Fibroblast of lung (primary cell): ENCODE data around the gene CEP295NL. TPM values are rescaled to one million over a fixed set of nuclear protein-coding genes. Genes with fewer than 3 reads are reported as not detected.

Experiments used
- DNase-seq, 2 donors: peaks; one replicate each; pipeline versions ENCODE4 v3.0.0 to v3.0.0-alpha.2; 2010; ENCODE audit warnings: low read depth in 2 of 2
- H2AFZ ChIP-seq: 2 replicates; pipeline ENCODE4 v1.5.1; 2012; ENCODE audit warnings: low read length, control low read depth, inconsistent platforms
- H3K27ac ChIP-seq: 2 replicates; pipeline ENCODE4 v1.5.1; 2011; ENCODE audit warnings: low read length, control low read depth; ENCODE audit not compliant: insufficient read depth
- H3K27me3 ChIP-seq: 2 replicates; pipeline ENCODE4 v1.5.1; 2011; ENCODE audit warnings: mild to moderate bottlenecking, low read length; ENCODE audit not compliant: control insufficient read depth, insufficient read depth
- H3K36me3 ChIP-seq: 2 replicates; pipeline ENCODE4 v1.5.1; 2011; ENCODE audit warnings: low read length; ENCODE audit not compliant: control insufficient read depth, insufficient read depth
- H3K4me1 ChIP-seq: 2 replicates; pipeline ENCODE4 v1.5.1; 2011; ENCODE audit warnings: low read length; ENCODE audit not compliant: control insufficient read depth, insufficient read depth; ENCODE audit errors: extremely low read depth
- H3K4me2 ChIP-seq: 2 replicates; pipeline ENCODE4 v1.5.1; 2011; ENCODE audit warnings: low read length, control low read depth; ENCODE audit not compliant: insufficient read depth; ENCODE audit errors: extremely low read depth
- H3K4me3 ChIP-seq, 4 experiments: fragments of 200-600 bp in 1 of 4; sonication (generic) in 1 of 4; replicated peaks in 1 of 4; 2 replicates each; pipeline ENCODE4 v1.5.1; 2011 to 2016; ENCODE audit warnings: low read length in 4 of 4, low read depth in 3 of 4, mild to moderate bottlenecking in 3 of 4, control low read depth in 2 of 4, inconsistent platforms in 1 of 4, mixed read lengths in 1 of 4; ENCODE audit not compliant: insufficient read depth in 1 of 4; ENCODE audit errors: control extremely low read depth in 1 of 4
- H3K79me2 ChIP-seq: 2 replicates; pipeline ENCODE4 v1.5.1; 2012; ENCODE audit warnings: mild to moderate bottlenecking, low read length, inconsistent platforms; ENCODE audit not compliant: control insufficient read depth, insufficient read depth
- H3K9ac ChIP-seq: 2 replicates; pipeline ENCODE4 v1.5.1; 2011; ENCODE audit warnings: mild to moderate bottlenecking, low read length, control low read depth; ENCODE audit not compliant: insufficient read depth
- H3K9me3 ChIP-seq: 2 replicates; pipeline ENCODE4 v1.5.1; 2012; ENCODE audit warnings: low read depth, low read length; ENCODE audit not compliant: control insufficient read depth, insufficient read depth
- H4K20me1 ChIP-seq: 2 replicates; pipeline ENCODE4 v1.5.1; 2011; ENCODE audit warnings: low read length; ENCODE audit not compliant: control insufficient read depth, insufficient read depth; ENCODE audit errors: extremely low read depth
- CTCF ChIP-seq, 2 donors: IDR thresholded peaks in 1 of 2; conservative IDR thresholded peaks in 1 of 2; 1 replicate in 1 of 2; 2 replicates in 1 of 2; pipeline ENCODE4 v1.5.1; 2011 to 2012; ENCODE audit warnings: low read length in 2 of 2, control low read depth in 1 of 2, inconsistent platforms in 1 of 2, low read depth in 1 of 2, mild to moderate bottlenecking in 1 of 2
- EZH2 ChIP-seq: IDR thresholded peaks from 2 replicates; pipeline ENCODE4 v1.5.1; 2012; ENCODE audit warnings: low read length, control low read depth, mild to moderate bottlenecking; ENCODE audit errors: missing control alignments
- polyA plus RNA-seq, 2 donors: library from polyadenylated mRNA; depleted of rRNA in 1 of 2; stranded (reverse) in 1 of 2; unstranded in 1 of 2; fragments of >200 nt; gene quantifications; 2 replicates each; pipeline ENCODE4 v1.2.1, GENCODE V29; 2011 to 2012; ENCODE audit warnings: missing spikeins in 1 of 2
- total RNA-seq: library from RNA; depleted of rRNA; stranded (reverse); fragments of >200 nt; gene quantifications from 2 replicates; pipeline ENCODE4 v1.2.1, GENCODE V29; 2014

CEP295NL gene
- total and polyA plus RNA-seq, 2 donors (not counting 1 experiment from before 2014, with no cell fraction given) = 0.10 to 2.8 TPM

- H4K20me1 ChIP-seq = peaks cover 2% of the 10 kb centered on the region
- no peak for TF ChIP-seq EZH2
- no peak for TF ChIP-seq CTCF (conservative IDR thresholded peaks at IDR 0.05 in 1 of 2, IDR thresholded peaks at IDR 0.05 in 1 of 2; ENCODE audit: low read depth in 1 of 2, low read length in 2 of 2)
Observed at GRCh38 chr17:78896834-78897663, 6.0 kb downstream of the CEP295NL start.

GRCh38 chr17:78896091-78896833, 6.7 kb downstream of the CEP295NL start:
- H4K20me1 ChIP-seq = peaks cover 2% of the 10 kb centered on the region
- no peak overlapping the region for H2AFZ ChIP-seq
- peak overlapping the region; percentile 51 for H3K27ac ChIP-seq
- H3K4me2 ChIP-seq = peak overlapping the region; percentile 64
- H3K4me1 ChIP-seq = peaks cover 21% of the 10 kb centered on the region
- TF ChIP-seq EZH2 = no peak
- no peak for TF ChIP-seq CTCF (conservative IDR thresholded peaks at IDR 0.05 in 1 of 2, IDR thresholded peaks at IDR 0.05 in 1 of 2; ENCODE audit: low read depth in 1 of 2, low read length in 2 of 2)
- no peaks in the 10 kb centered on the region for H3K9me3 ChIP-seq
- no peak overlapping the region for H3K9ac ChIP-seq
- H3K4me3 ChIP-seq = no peak overlapping the region
- no peaks in the 10 kb centered on the region for H3K27me3 ChIP-seq
- no peak for DNase-seq
- peaks cover 96% of the 10 kb centered on the region for H3K79me2 ChIP-seq
- H3K36me3 ChIP-seq = peaks cover 28% of the 10 kb centered on the region

More at GRCh38 chr17:78896834-78897663, 6.0 kb downstream of the CEP295NL start:
- Histone ChIP-seq H3K9me3 (no peaks in the 10 kb centered on the region), H3K4me1 (peaks cover 21% of the 10 kb centered on the region), H3K27me3 (no peaks in the 10 kb centered on the region), H3K79me2 (peaks cover 96% of the 10 kb centered on the region), H3K36me3 (peaks cover 24% of the 10 kb centered on the region), H2AFZ (no peak overlapping the region), H3K4me3 (no peak overlapping the region), H3K4me2 (peak overlapping the region; percentile 64), H3K9ac (no peak overlapping the region), H3K27ac (peak overlapping the region; percentile 51)
- no peak for DNase-seq

GRCh38 chr17:78895322-78895721, 7.7 kb downstream of the CEP295NL start:
- Histone ChIP-seq H3K79me2 (peaks cover 96% of the 10 kb centered on the region), H3K27ac (peak overlapping the region; percentile 26), H4K20me1 (peaks cover 2% of the 10 kb centered on the region), H3K9ac (no peak overlapping the region), H3K36me3 (peaks cover 25% of the 10 kb centered on the region), H3K4me2 (peak overlapping the region; percentile 58), H3K4me3 (no peak overlapping the region), H2AFZ (no peak overlapping the region), H3K9me3 (no peaks in the 10 kb centered on the region), H3K27me3 (no peaks in the 10 kb centered on the region), H3K4me1 (peaks cover 21% of the 10 kb centered on the region)
- no peak for TF ChIP-seq CTCF (conservative IDR thresholded peaks at IDR 0.05 in 1 of 2, IDR thresholded peaks at IDR 0.05 in 1 of 2; ENCODE audit: low read depth in 1 of 2, low read length in 2 of 2)
- no peak for TF ChIP-seq EZH2
- DNase-seq = no peak
